Hepatocyte (in vitro differentiated cells): ENCODE results near the gene MRPL36. TPM values are rescaled to one million over a fixed set of nuclear protein-coding genes. Genes with fewer than 3 reads are reported as not detected.

ENCODE experiments used
- DNase-seq: peaks from one replicate; pipeline ENCODE4 v3.0.0-alpha.2; 2016; ENCODE audit warnings: low spot score
- H2AFZ ChIP-seq: fragments of 200-600 bp; sonication (generic); 2 replicates; pipeline ENCODE4 v1.6.0; 2016; ENCODE audit warnings: antibody characterized with exemption, mild to moderate bottlenecking
- H3K27ac ChIP-seq: fragments of 200-600 bp; sonication (generic); 2 replicates; pipeline ENCODE4 v1.5.1; 2016; ENCODE audit warnings: mild to moderate bottlenecking
- H3K27me3 ChIP-seq: fragments of 200-600 bp; sonication (generic); 2 replicates; pipeline ENCODE4 v1.6.1; 2016
- H3K36me3 ChIP-seq: fragments of 200-600 bp; sonication (generic); replicated peaks from 2 replicates; pipeline ENCODE4 v1.5.1; 2016; ENCODE audit warnings: low read depth; ENCODE audit not compliant: insufficient read depth
- H3K4me1 ChIP-seq: fragments of 200-600 bp; sonication (generic); 2 replicates; pipeline ENCODE4 v1.5.1; 2016; ENCODE audit warnings: mild to moderate bottlenecking, moderate library complexity; ENCODE audit not compliant: insufficient read depth
- H3K4me2 ChIP-seq: fragments of 200-600 bp; sonication (generic); 2 replicates; pipeline ENCODE4 v1.6.0; 2016
- H3K4me3 ChIP-seq: fragments of 200-600 bp; sonication (generic); 2 replicates; pipeline ENCODE4 v1.5.1; 2016; ENCODE audit warnings: mild to moderate bottlenecking
- H3K79me2 ChIP-seq: fragments of 200-600 bp; sonication (generic); 2 replicates; pipeline ENCODE4 v1.6.0; 2017; ENCODE audit warnings: mild to moderate bottlenecking
- H3K9me2 ChIP-seq: fragments of 200-600 bp; sonication (generic); replicated peaks from 2 replicates; pipeline ENCODE4 v1.6.0; 2017; ENCODE audit warnings: mild to moderate bottlenecking; ENCODE audit not compliant: insufficient read depth
- H3K9me3 ChIP-seq: fragments of 200-600 bp; sonication (generic); 2 replicates; pipeline ENCODE4 v1.5.1; 2016; ENCODE audit warnings: low read depth, mild to moderate bottlenecking
- H4K20me1 ChIP-seq: fragments of 200-600 bp; sonication (generic); 2 replicates; pipeline ENCODE4 v1.6.0; 2016; ENCODE audit warnings: mild to moderate bottlenecking; ENCODE audit not compliant: insufficient read depth, poor library complexity, severe bottlenecking
- EZH2 ChIP-seq: fragments of 200-600 bp; sonication (generic); IDR thresholded peaks from 2 replicates; pipeline ENCODE4 v1.6.1; 2016; ENCODE audit warnings: antibody characterized with exemption, mild to moderate bottlenecking, borderline replicate concordance
- EZH2phosphoT487 ChIP-seq: fragments of 200-600 bp; sonication (generic); IDR thresholded peaks from one replicate; pipeline ENCODE4 v1.6.1; 2018; ENCODE audit warnings: antibody characterized with exemption, mild to moderate bottlenecking, low read depth, moderate library complexity; ENCODE audit not compliant: unreplicated experiment, severe bottlenecking
- whole genome bisulfite sequencing: methylation state at CpG from one replicate; pipeline ENCODE4 v1.1.6; 2016; ENCODE audit warnings: low lambda C conversion rate; ENCODE audit errors: missing lambda C conversion rate; 5-methylcytosine and 5-hydroxymethylcytosine counted together
- polyA plus RNA-seq: library from polyadenylated mRNA; unstranded; fragments of >200 nt; fragmentation: Nextera tagmentation; extraction: Ambion mirVana; gene quantifications from 2 replicates; pipeline ENCODE4 v1.2.1, GENCODE V29; 2016
- total RNA-seq: library from RNA; depleted of rRNA; stranded (reverse); fragments of >200 nt; gene quantifications from 2 replicates; pipeline ENCODE4 v1.2.3, GENCODE V29; 2014
- TF ChIP-seq, protein P1 (sequence below): fragments of 200-600 bp; sonication (generic); IDR thresholded peaks from 2 replicates; pipeline ENCODE4 v1.5.1; 2016; ENCODE audit warnings: antibody characterized with exemption, mild to moderate bottlenecking; ENCODE audit not compliant: poor library complexity

Gene MRPL36
- total and polyA plus RNA-seq, 2 experiments from 2014 or later, result 25.6 to 107 TPM

DNA sequence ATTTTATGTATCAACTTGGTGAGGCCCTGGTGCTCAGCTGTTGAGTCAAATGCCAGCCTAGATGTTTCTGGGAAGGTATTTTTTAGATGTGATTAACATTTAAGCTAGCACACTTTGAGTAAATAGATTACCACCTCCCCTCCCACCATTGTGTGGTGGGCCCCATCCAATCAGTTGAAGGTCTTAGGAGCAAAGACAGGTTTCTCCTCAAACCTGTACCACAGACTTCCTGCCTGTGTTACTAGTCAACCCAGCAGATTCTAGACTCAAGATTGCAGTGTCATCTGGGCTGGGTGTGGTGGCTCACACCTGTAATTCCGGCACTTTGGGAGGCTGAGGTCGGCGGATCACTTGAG, 33.8 kb downstream of the MRPL36 start:
- Histone ChIP-seq H3K9me2 (no peaks in the 10 kb centered on the region), H3K79me2 (no peaks in the 10 kb centered on the region), H3K4me2 (no peak overlapping the region), H3K36me3 (no peaks in the 10 kb centered on the region), H3K4me1 (no peaks in the 10 kb centered on the region), H4K20me1 (no peaks in the 10 kb centered on the region), H3K27me3 (no peaks in the 10 kb centered on the region), H3K9me3 (no peaks in the 10 kb centered on the region), H3K4me3 (no peak overlapping the region), H2AFZ (no peak overlapping the region), H3K27ac (no peak overlapping the region)
- no peak for DNase-seq
- 97% methylated on average over 3 of the region's 3 CpGs for WGBS
- TF ChIP-seq EZH2phosphoT487 (no peak), EZH2 (no peak)
- TF ChIP-seq, protein P1, sequence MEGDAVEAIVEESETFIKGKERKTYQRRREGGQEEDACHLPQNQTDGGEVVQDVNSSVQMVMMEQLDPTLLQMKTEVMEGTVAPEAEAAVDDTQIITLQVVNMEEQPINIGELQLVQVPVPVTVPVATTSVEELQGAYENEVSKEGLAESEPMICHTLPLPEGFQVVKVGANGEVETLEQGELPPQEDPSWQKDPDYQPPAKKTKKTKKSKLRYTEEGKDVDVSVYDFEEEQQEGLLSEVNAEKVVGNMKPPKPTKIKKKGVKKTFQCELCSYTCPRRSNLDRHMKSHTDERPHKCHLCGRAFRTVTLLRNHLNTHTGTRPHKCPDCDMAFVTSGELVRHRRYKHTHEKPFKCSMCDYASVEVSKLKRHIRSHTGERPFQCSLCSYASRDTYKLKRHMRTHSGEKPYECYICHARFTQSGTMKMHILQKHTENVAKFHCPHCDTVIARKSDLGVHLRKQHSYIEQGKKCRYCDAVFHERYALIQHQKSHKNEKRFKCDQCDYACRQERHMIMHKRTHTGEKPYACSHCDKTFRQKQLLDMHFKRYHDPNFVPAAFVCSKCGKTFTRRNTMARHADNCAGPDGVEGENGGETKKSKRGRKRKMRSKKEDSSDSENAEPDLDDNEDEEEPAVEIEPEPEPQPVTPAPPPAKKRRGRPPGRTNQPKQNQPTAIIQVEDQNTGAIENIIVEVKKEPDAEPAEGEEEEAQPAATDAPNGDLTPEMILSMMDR, result no peak

DNA sequence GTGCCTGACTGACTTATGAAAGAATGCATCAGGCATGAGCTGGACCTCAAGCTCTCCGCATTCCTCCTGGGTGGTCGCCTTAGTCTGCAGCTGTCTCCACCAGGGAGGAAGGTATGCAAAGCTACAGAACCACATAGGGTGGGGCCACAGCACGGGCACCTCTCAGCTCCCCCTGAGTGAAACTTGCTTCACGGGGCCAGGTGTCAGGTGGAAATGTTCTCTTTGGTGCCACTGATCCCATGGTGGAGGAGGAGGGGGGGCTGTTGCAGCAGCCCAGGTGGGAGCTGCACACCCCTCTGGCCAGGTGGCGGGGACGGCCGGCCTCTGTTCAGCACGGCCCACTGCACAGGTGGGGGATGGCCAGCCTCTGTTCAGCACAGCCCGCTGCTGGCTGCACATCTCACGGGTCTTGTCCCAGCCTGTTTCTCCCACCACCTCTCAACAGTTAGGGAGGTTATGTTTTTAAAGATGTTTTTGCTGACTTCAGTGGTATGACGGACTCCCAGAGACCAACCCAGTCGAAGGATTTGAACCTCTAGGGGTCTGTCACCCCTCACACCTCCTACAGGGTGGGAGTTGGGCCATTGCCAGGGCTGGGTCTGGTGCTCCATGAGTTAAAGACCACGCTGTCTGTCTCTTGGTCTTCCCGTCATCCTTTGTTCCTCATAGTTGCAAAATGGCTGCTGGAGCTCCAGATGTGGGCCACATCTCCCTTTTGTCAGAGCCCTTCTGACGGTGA, 34.3 kb downstream of the MRPL36 start:
- TF ChIP-seq, protein P1, result no peak
- TF ChIP-seq EZH2phosphoT487 (no peak), EZH2 (no peak)
- Histone ChIP-seq H2AFZ (no peak overlapping the region), H3K4me1 (no peaks in the 10 kb centered on the region), H3K27ac (no peak overlapping the region), H3K4me2 (no peak overlapping the region), H3K9me2 (no peaks in the 10 kb centered on the region), H3K36me3 (no peaks in the 10 kb centered on the region), H3K4me3 (no peak overlapping the region), H3K79me2 (no peaks in the 10 kb centered on the region), H3K27me3 (no peaks in the 10 kb centered on the region), H4K20me1 (no peaks in the 10 kb centered on the region), H3K9me3 (no peaks in the 10 kb centered on the region)
- DNase-seq, result no peak
- WGBS, result 85% methylated on average over 15 of the region's 15 CpGs

DNA sequence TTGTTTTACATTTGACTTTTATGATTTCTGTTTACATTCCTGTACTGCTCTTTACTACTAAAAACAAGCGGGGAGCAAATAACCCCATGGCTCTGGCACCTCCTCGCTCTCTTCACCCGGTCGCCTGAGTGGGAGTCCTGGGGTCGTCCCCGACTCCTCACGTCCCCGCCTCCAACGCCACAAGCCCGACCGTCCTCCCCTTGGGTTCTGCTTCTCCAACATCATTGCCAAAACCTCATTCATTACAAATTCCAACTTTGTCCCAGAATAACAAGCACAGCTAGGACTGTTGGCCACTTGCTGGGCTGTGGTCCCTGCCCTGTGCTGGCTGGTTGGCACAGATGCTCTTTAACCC, 35.1 kb downstream of the MRPL36 start:
- TF ChIP-seq EZH2phosphoT487 (no peak), EZH2 (no peak)
- TF ChIP-seq, protein P1, result no peak
- Histone ChIP-seq H3K4me3 (no peak overlapping the region), H3K79me2 (no peaks in the 10 kb centered on the region), H3K36me3 (no peaks in the 10 kb centered on the region), H3K4me2 (no peak overlapping the region), H3K9me2 (no peaks in the 10 kb centered on the region), H3K27ac (no peak overlapping the region), H3K9me3 (no peaks in the 10 kb centered on the region), H3K4me1 (no peaks in the 10 kb centered on the region), H2AFZ (no peak overlapping the region), H4K20me1 (no peaks in the 10 kb centered on the region), H3K27me3 (no peaks in the 10 kb centered on the region)
- 92% methylated on average over 11 of the region's 11 CpGs for WGBS
- no peak for DNase-seq
